NCI-H774 (cell line): ENCODE data around the gene FAM20C.
"Not testable (repeated sequence)": the region's sequence is repeated elsewhere in the genome, so short reads cannot be mapped to it uniquely, and the experiment has no call there.

Experiments used
- DNase-seq: peaks from one replicate; lab custom pipeline; 2025; lab: John Stamatoyannopoulos, UW

Gene FAM20C

DNA sequence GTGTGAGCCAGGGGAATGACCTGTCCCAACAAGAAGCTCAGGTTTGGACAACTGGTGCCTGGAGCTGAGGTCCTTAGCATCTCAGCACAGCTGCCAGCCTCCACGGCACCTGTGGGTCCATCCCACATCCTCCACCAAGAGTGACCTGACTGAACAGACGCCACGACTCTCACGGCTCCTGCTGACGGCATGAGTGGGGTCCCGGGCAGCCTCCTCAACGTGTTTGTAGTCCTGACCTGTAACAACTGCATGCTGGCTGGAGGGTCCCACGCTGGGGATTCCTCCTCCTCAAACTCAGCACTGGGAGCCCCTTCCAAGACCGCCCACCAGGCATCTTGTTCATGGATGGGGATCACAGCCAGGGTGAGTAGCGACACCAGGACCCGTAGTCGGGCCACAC, 36.2 kb downstream of the FAM20C start:
- no peak for DNase-seq

GRCh38 chr7:229184-229964, 37.0 kb downstream of the FAM20C start:
- DNase-seq, result no peak

DNA sequence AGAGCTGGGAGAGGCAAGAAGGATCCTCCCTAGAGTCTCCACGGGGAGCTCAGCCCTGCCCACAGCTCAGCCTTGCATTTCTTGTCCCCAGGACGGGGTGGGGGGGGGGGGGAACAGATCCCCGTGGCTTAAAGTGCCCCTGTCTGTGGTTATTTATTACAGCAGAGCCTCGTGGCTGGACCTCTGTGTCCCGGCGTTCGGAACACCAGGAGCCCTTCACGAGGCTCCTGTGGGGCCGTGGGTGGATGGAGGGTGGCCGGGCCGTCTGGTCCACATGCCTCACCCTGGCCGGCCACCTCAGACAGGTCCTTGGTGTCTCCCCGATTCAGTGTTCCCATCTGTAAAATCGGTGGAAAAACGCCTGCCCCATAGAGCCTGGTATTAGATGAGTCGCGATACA, 37.9 kb downstream of the FAM20C start:
- no peak for DNase-seq

DNA sequence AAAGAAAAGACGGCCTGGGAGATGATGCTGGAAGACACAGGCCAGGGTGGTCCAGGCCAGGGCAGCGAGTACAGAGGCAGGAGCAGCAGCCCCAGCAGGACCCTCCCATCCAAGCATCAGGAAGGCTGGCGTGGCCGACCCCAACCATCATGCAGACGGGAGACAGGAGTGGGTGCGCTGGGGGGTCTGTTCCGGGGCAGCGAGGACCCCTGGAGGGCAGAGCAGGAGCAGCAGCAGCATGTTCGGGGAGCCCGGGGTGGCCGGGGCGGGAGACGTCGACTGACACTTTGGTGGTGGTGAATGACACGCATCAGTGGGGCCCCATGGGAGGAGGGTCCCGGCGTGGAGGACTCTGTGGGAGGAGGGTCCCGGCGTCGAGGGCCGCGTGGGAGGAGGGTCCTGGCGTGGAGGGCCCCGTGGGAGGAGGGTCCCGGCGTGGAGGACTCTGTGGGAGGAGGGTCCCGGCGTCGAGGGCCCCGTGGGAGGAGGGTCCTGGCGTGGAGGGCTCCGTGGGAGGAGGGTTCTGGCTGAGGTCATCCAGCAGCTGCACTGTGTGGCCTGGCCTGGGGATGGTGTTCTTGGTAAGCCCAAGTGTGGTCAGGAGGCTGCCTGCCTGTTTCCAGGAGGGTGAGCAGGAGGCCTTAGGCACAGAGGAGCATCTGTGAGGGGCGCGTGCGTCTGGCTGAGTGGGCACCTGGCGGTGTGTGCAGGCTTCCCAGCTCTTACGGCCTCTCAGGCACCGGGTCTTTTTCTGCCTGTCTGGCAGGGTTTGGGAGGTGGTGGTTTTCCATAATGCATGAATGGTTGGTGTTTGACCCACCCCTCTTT, 38.9 kb downstream of the FAM20C start:
- no peak for DNase-seq

- DNase-seq, result no peak
Observed at GRCh38 chr7:231858-232246, 39.5 kb downstream of the FAM20C start.

GRCh38 chr7:232410-233248, 40.3 kb downstream of the FAM20C start:
- no peak for DNase-seq

GRCh38 chr7:233249-234035, 41.1 kb downstream of the FAM20C start:
- no peak for DNase-seq

DNA sequence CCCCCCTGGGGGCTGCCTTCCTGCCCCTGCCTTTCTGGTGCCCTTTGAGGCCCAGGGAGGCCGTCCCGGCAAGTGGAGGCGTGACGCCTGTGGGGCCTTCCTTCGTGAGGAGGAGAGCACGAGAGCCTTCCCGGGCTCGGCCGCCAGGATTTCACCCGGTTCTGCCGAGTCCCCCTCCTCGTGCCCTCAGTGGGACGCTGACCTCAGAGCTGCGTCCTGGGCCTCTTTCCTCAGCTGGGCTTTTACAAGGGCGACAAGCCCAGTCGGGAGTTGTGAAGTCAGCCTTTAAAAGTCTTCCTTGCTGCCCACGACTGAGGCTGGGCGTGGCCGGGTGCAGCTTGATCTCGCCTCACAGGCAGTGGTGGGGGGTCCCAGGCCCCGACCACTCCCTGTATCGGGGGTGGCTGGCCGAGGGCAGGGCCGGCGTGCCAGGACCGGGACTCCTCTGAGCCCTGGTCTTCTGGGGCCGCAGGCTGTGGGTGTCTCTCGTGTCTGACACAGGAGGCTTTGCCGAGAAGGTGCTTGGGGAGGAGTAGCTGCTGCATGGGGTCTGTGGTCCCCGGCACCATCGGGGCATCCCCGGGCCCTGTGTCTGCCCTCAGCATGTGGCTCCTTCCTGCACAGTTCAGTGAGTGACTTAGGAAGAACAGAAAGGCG, 41.8 kb downstream of the FAM20C start:
- DNase-seq, result no peak

- no peak for DNase-seq
Observed at GRCh38 chr7:234708-235553, 42.6 kb downstream of the FAM20C start.

DNA sequence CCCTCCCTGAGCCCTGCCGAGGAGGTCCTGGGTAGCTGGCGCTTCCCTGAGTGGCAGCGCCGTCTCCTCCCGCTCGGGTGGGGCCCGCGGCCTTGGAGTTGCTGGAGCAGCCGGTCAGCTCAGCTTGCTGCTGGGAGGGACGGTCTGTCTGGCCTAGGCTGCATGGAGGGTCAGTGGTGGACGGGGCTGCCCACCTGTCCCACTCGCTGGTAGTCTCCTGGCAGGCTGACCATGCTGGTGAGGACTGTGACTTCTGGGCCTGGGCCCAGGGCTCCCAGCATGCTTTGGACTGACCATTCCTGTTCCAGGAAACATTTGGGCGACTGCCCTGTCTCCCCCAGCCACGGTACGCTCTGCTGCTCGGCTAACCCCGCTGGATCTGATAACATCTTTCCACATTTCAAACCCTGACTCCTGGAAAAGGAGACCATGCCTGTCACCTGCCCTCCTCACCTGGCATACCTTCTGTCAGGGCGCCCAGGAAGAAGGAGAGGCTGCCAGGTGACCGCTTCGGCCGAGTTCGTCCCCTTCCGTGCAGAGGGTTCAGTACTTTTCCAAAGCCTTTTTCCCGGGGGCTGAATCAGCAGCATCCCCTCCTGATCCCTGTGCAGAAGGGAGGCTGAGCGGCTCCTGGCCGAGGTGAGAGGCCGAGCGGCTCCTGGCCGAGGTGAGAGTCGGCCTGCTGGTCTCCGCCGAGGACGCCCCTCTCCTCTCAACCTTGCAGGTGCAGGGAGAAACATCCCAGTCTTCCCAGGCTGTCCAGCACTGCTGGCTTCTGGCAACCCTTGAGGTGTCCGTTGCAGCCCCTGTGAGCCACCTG, 43.4 kb downstream of the FAM20C start:
- DNase-seq, result no peak

GRCh38 chr7:236967-237366, 44.6 kb downstream of the FAM20C start:
- DNase-seq, result no peak

DNA sequence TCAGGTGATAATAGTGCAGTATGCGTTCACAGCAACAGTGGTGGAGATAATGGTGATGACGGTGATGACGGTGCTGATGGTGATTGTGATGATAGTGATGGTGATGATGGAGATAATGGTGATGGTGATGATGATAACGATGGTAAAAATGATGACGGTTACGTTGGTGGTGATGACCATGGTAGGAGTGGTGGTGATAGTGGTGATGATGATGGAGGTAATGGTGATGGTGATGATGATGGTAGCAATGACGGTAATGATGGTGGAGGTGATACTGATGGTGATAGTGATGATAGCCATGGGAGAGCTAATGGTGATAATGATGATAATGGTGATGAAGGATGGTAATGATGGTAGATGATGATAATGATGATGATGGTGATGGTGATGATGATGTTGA, 45.0 kb downstream of the FAM20C start:
- no peak for DNase-seq

GRCh38 chr7:240146-240676, 47.8 kb downstream of the FAM20C start:
- no peak for DNase-seq

DNA sequence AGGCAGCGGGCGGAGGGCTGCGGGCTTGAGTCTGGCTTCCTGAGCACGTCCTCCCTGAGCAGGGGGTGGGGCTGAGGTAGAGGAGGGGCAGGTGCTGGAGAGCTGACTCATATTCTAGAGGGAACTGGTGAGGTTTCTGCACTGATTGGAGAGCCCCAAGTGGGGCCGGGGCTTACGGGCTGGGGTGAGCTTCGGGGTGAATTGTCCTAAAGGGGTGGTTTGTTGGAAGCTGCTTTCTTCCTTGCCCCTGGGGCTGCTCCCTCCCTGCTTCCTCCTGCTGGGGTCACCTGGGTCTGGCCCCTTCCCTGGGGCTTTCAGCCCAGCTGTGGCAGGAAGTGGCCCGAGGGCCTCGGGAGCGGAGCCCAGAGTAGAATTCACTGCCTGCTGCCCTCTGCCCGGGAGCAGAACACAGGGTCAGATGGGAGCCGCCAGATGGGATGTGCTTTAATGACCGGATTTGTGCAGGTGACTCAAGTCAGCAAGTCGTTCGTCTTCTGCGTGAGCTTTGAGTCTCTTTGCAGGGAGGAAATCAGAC, 48.6 kb downstream of the FAM20C start:
- no peak for DNase-seq

DNA sequence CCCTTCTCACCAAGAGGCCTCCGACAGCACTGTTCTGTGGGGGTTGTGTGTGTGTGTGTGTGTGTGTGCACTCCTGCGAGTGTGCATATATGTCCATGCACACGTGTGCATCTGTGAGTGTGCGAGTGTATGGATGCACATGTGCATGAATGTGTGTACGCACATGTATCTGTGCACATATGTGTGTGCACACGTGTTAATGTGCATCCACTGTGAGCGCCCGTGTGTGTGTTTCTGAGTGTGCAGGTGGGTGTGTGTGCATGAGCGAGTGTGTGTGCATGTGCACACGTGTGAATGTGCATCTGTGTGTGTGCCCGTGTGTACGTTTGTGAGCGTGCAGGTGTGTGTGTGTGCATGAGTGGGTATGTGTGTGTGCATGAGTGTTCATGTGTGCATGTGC, 49.1 kb downstream of the FAM20C start:
- DNase-seq, result no peak

DNA sequence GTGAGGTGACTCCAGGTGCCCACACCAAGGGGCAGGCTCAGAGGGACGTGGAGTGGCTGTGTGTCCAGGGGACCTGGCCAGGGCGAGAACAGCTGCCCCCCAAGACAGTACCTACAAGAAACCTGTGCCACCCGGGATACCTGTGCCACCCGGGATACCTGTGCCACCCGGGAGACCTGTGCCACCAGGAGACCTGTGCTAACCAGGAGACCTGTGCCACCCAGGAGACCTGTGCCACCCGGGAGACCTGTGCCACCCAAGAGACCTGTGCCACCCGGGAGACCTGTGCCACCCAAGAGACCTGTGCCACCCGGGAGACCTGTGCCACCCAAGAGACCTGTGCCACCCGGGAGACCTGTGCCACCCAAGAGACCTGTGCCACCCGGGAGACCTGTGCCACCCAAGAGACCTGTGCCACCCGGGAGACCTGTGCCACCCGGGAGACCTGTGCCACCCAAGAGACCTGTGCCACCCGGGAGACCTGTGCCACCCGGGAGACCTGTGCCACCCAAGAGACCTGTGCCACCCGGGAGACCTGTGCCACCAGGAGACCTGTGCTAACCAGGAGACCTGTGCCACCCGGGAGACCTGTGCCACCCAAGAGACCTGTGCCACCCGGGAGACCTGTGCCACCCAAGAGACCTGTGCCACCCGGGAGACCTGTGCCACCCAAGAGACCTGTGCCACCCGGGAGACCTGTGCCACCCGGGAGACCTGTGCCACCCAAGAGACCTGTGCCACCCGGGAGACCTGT, 50.6 kb downstream of the FAM20C start:
- not testable (repeated sequence) for DNase-seq

- not testable (repeated sequence) for DNase-seq
Observed at GRCh38 chr7:243580-243978, 51.2 kb downstream of the FAM20C start.

- no peak for DNase-seq
Observed at GRCh38 chr7:244974-245373, 52.6 kb downstream of the FAM20C start.
